Ectodermal cell (in vitro differentiated cells): ENCODE measurements around the gene ZDHHC11B.
"Not testable (repeated sequence)": the region's sequence is repeated elsewhere in the genome, so short reads cannot be mapped to it uniquely, and the experiment has no call there.

ENCODE experiments used
- H3K27ac ChIP-seq: 2 replicates; pipeline ENCODE4 v1.7.0; 2013; ENCODE audit warnings: mild to moderate bottlenecking, low read depth, low read length; ENCODE audit not compliant: insufficient read depth, poor library complexity, severe bottlenecking
- H3K27me3 ChIP-seq: 2 replicates; pipeline ENCODE4 v1.7.0; 2013; ENCODE audit warnings: mild to moderate bottlenecking, low read length; ENCODE audit not compliant: insufficient read depth, control insufficient read depth, poor library complexity, severe bottlenecking
- H3K36me3 ChIP-seq: one replicate; pipeline ENCODE4 v1.7.0; 2013; ENCODE audit warnings: low read length; ENCODE audit not compliant: control insufficient read depth, insufficient read depth
- H3K4me1 ChIP-seq: one replicate; pipeline ENCODE4 v1.7.0; 2013; ENCODE audit warnings: low read length; ENCODE audit not compliant: control insufficient read depth, insufficient read depth
- H3K4me3 ChIP-seq: 2 replicates; pipeline ENCODE4 v1.7.0; 2013; ENCODE audit warnings: low read depth, low read length, control low read depth; ENCODE audit not compliant: insufficient read depth
- H3K9me3 ChIP-seq: 2 replicates; pipeline ENCODE4 v1.7.0; 2013; ENCODE audit warnings: mild to moderate bottlenecking, low read length, moderate library complexity; ENCODE audit not compliant: control insufficient read depth
- WGBS, 2 experiments: methylation state at CpG; one replicate each; pipeline ENCODE4 v1.1.7; 2013; ENCODE audit warnings: missing lambda C conversion rate in 2 of 2; 5-methylcytosine and 5-hydroxymethylcytosine counted together

ZDHHC11B gene

DNA sequence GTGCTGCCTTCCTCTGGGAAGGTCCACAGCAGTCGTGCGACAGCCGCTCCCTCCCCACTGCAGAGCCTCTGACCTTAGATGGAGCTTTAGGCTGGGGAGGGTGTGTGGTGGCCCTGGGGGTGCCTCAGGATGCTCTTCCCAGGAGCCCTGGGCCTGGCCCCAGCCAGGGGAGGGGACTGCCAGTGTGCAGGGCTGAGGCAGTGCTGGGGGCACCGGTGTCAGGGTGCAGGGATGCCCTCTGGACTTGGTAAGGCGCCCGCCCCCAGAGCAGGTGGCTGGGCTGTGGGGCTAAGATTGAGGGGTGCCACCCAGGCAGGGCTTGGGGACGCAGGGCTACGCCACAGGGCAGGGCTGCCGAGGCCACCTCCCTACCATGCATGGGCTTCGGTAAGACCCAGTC lies 13.9 kb downstream of the ZDHHC11B start:
- H3K9me3 ChIP-seq, H3K4me1 ChIP-seq, H3K27ac ChIP-seq, H3K4me3 ChIP-seq, H3K36me3 ChIP-seq, H3K27me3 ChIP-seq: not testable (repeated sequence)
- WGBS, 2 experiments = 93 to 96% methylated on average over 6 of the region's 10 CpGs

DNA sequence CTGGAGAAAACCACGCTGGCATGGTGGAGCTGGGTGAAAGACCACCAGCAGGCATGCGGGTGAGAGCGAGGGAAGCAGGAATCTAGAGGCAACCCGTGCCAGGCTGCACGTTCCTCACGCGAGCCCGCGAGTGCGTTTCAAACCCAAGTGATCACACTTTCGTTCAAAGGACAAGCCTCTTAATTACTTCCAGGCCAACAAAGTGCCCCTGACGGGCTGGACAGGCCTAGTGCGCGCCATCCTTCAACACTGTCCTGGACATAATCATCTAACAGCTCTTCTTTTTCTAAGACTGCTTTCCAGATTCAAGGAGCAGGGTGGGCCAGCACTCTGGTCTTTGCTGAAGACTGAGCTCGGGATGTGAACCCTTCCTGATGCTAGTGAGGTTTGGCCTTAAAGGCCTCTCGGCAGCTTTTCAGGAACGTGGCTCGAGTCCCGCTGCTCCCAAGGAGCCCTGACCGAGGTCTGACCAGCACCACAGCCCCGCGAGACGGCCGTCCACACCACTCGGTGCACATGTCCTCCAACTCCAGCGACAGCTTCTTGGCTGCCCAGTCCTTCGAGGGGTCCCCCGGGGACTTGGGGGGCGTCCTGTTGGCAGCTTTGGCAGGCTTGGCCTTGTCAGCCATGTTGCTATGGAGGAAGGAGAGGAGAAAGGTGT lies 14.9 kb downstream of the ZDHHC11B start:
- H3K27me3 ChIP-seq, H3K4me1 ChIP-seq, H3K27ac ChIP-seq, H3K36me3 ChIP-seq, H3K9me3 ChIP-seq, H3K4me3 ChIP-seq: not testable (repeated sequence)
- 94 to 96% methylated on average over 22 to 29 of the region's 29 CpGs for WGBS, 2 experiments

DNA sequence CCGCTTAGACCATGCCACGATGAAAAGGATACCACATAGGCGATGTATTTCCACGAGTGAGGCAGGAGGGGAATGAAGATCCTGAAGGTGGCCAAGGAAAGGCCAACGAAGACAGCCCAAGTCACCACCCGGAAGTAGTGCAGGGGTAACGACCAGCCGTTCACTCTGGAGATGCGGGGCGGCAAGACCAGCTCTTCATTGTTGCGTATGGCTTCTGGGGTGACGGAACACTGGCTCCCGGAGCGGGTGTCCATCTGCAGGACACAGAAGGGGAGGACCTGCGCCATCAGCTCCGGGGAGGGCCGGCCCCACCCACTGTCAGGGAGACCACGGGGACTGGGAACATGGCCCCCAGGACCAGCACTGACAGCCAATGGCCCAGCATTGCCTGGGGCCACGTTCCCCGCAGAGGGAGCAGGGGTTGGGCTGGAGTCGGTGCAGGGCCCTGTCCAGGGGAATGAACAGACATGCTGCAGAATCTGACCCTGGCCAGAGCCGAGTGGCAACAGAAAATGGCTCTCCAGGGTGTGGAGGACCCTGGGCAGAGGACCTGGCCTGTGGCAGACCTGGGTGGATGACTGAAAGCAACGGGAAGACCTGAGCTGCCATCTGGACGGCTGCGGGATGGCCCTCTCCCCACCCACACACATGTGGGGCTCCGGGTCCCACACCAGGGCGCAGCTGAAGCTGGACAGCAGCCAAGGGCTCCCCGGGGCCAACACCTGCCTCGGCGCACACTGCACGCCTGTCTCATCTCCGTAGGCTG lies 17.7 kb downstream of the ZDHHC11B start:
- H3K36me3 ChIP-seq = no peaks in the 10 kb centered on the region
- H3K27me3 ChIP-seq = no peaks in the 10 kb centered on the region
- WGBS, 2 experiments = 89 to 90% methylated on average over 32 of the region's 32 CpGs
- no peak overlapping the region for H3K4me3 ChIP-seq
- no peaks in the 10 kb centered on the region for H3K4me1 ChIP-seq
- no peak overlapping the region for H3K27ac ChIP-seq
- no peaks in the 10 kb centered on the region for H3K9me3 ChIP-seq

DNA sequence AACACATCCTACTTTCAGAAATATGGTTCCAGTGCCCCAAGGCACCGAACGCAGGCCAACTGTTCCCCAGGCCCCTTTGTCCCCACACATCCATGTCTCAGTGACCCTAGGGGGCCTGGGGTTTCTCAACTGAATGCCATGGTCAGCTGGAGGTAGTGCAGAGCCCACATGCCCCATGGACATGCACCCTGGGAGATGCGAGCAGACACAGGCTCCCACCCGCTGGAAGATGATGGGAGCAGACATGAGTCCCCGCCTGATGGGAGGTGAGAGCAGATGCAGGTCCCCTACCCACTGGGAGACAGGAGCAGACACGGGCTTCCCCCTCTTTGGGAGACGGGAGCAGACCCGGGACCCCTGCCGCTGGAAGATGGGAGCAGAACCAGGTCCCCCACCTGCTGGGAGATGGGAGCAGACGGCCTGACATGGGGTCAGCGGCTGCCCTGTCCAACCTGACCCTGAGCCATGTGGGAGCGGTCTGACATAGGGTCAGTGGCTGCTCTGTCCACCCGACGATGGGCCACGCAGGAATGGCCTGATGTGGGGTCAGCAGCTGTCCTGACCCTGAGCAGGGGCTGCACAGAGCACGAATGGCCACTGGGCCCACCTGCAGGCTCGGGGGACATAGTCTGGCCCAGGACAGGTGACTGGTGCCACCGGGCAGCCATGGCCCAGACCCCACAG lies 18.4 kb downstream of the ZDHHC11B start:
- Histone ChIP-seq H3K4me3 (no peak overlapping the region), H3K9me3 (no peaks in the 10 kb centered on the region), H3K27me3 (no peaks in the 10 kb centered on the region), H3K36me3 (no peaks in the 10 kb centered on the region), H3K27ac (no peak overlapping the region), H3K4me1 (no peaks in the 10 kb centered on the region)
- WGBS, 2 experiments = 90 to 93% methylated on average over 18 of the region's 18 CpGs

DNA sequence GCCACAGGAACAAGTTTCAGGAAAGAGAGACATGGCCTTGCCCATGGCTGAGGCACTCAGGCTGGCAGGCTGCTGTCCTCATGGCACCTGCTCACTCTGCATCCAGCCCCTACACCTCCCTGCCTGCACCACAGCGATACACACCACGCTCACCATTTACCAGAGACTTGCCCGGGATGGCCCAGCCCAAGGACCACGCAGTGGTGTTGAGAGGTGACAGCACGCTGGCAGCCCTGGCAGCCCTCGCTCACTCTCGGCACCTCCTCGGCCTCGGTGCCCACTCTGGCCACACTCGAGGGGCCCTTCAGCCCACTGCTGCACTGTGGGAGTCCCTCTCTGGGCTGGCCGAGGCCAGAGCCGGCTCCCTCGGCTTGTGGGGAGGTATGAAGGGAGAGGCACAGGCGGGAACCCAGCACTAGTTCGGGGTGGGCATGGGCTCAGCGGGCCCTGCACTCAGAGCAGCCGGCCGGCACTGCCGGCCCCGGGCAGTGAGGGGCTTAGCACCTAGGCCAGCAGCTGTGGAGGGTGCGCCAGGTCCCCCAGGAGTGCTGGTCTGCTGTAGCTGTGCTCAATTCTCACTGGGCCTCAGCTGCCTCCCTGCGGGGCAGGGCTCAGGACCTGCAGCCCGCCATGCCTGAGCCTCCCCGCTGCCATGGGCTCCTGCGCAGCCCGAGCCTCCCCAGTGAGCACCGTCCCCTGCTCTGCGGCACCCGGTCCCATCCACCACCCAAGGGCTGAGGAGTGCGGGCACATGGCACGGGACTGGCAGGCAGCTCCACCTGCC lies 20.3 kb downstream of the ZDHHC11B start:
- Histone ChIP-seq H3K36me3 (no peaks in the 10 kb centered on the region), H3K27me3 (no peaks in the 10 kb centered on the region), H3K9me3 (no peaks in the 10 kb centered on the region), H3K4me1 (no peaks in the 10 kb centered on the region), H3K4me3 (no peak overlapping the region), H3K27ac (no peak overlapping the region)
- 94 to 95% methylated on average over 31 of the region's 31 CpGs for WGBS, 2 experiments

DNA sequence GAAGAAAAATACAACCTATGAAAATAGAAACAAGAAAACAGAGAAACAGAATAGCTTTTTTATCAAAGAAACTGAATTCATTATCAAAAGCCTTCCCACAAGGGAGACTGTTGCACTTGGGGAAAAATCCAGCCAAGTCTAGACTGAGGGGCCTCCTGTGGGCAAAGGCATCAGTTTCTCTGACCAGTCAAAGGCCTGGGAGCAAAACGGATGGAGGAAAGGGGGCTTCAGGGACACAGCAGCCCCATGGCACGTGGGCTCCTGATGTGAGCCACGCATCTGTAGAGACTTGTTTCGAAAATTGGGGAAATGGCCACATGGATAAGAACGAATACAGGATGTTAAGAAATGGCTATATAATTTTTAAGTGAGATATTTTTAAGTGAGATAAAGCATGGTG lies 21.1 kb downstream of the ZDHHC11B start:
- Histone ChIP-seq H3K27me3 (no peaks in the 10 kb centered on the region), H3K4me3 (no peak overlapping the region), H3K27ac (no peak overlapping the region), H3K4me1 (peaks cover 4% of the 10 kb centered on the region), H3K36me3 (no peaks in the 10 kb centered on the region), H3K9me3 (no peaks in the 10 kb centered on the region)
- 78 to 81% methylated on average over 5 of the region's 5 CpGs for WGBS, 2 experiments

DNA sequence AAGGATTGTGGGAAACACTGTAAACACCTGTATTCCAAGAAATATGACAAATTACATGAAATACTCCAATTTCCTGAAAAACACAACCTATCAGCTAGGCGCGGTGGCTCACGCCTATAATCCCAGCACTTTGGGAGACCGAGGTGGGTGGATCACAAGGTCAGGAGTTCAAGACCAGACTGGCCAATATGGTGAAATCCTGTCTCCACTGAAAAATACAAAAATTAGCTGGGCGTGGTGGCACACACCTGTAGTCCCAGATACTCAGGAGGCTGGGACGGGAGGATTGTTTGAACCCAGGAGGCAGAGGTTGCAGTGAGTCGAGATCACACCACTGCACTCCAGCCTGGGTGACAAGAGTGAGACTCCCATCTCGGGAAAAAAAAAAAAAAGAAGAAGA lies 21.5 kb downstream of the ZDHHC11B start:
- not testable (repeated sequence) for H3K27ac ChIP-seq, H3K27me3 ChIP-seq, H3K36me3 ChIP-seq, H3K9me3 ChIP-seq, H3K4me1 ChIP-seq, H3K4me3 ChIP-seq
- WGBS, 2 experiments = 89 to 94% methylated on average over 7 to 8 of the region's 8 CpGs

DNA sequence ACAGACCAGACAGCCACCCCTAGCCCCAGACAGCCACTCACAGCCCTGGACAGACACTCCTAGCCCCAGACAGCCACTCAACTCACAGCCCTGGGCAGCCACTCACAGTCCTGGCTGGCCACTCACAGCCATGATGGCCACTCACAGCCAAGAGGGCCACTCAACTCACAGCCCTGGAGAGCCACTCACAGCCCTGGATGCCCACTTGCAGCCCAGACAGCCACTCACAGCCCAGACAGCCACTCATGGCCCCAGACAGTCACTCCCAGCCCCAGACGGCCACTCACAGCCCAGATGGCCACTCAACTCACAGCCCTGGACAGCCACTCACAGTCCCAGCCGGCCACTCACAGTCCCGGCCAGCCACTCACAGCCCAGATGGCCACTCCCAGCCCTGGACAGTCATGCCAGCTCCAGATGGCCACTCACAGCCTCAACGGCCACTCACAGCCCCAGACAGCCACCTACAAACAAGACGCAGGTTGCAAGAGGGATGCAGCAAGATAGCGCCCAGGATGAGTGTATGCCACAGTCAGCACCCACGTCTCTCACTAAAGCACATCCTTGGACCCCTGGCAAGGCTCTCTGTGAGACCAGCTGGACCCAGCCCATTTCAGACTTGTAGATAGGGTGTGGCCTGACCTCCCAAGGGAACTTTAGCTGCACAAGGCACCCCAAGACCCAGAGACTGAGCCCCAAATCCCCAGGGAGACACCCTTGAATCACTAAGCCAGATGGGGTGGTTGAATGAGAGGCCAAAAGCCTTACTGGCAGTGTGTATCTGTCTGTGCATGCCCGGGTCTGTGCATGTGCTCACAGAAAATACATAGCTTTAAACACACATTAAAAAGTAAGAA lies 22.4 kb downstream of the ZDHHC11B start:
- H3K36me3 ChIP-seq = no peaks in the 10 kb centered on the region
- no peaks in the 10 kb centered on the region for H3K9me3 ChIP-seq
- no peak overlapping the region for H3K27ac ChIP-seq
- H3K27me3 ChIP-seq = no peaks in the 10 kb centered on the region
- no peak overlapping the region for H3K4me3 ChIP-seq
- 92 to 95% methylated on average over 7 to 8 of the region's 8 CpGs for WGBS, 2 experiments
- H3K4me1 ChIP-seq = peaks cover 16% of the 10 kb centered on the region

DNA sequence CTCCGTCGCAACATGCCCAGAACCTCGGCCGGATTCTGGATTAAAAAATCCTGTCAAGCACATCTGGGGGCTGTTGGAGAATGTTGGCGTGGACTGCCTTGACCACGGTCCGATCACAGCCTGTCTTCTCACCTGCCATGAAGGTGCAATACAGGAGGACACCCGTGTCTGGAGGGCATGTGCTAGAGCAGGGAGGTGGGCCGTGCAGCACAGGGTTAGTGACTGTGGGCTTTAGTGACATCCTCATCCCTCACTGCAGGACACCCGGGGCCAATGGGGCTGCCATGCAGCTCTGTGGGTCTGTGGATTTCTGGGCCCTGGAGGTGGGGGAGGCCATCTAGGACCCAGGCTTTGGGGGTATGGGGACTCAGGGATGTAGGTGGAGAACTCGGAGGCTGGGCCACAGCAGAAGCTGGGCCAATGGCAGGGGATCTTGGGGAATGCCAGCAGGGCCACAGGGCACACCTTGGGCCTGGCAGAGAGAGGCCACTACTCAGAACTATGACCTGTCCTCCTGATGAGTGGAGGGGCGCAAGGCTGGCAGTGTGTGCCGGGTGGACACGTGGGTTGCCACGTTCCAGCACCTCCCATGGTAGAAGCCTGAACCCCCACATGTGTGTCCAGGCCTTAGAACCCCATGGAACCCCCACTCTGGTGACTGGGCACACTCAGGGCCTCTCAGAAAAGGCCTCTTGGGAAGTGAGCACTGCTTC lies 23.3 kb downstream of the ZDHHC11B start:
- H3K36me3 ChIP-seq = no peaks in the 10 kb centered on the region
- no peaks in the 10 kb centered on the region for H3K27me3 ChIP-seq
- peaks cover 23% of the 10 kb centered on the region for H3K4me1 ChIP-seq
- WGBS, 2 experiments = 91 to 92% methylated on average over 15 of the region's 15 CpGs
- no peaks in the 10 kb centered on the region for H3K9me3 ChIP-seq
- no peak overlapping the region for H3K4me3 ChIP-seq
- no peak overlapping the region for H3K27ac ChIP-seq
